Measurements from ENCODE around the gene CHRNA4. TPM values are rescaled to one million over a fixed set of nuclear protein-coding genes. Genes with fewer than 3 reads are reported as not detected.

The CHRNA4 gene
- total RNA-seq, 3 donors from 2014 or later (not counting 1 experiment from before 2014, with no cell fraction given), result not detected

- 90% methylated on average over 29 of the region's 29 CpGs for WGBS (ENCODE audit: insufficient coverage)
Observed at GRCh38 chr20:63348828-63349515, 12.2 kb downstream of the CHRNA4 start.

DNA sequence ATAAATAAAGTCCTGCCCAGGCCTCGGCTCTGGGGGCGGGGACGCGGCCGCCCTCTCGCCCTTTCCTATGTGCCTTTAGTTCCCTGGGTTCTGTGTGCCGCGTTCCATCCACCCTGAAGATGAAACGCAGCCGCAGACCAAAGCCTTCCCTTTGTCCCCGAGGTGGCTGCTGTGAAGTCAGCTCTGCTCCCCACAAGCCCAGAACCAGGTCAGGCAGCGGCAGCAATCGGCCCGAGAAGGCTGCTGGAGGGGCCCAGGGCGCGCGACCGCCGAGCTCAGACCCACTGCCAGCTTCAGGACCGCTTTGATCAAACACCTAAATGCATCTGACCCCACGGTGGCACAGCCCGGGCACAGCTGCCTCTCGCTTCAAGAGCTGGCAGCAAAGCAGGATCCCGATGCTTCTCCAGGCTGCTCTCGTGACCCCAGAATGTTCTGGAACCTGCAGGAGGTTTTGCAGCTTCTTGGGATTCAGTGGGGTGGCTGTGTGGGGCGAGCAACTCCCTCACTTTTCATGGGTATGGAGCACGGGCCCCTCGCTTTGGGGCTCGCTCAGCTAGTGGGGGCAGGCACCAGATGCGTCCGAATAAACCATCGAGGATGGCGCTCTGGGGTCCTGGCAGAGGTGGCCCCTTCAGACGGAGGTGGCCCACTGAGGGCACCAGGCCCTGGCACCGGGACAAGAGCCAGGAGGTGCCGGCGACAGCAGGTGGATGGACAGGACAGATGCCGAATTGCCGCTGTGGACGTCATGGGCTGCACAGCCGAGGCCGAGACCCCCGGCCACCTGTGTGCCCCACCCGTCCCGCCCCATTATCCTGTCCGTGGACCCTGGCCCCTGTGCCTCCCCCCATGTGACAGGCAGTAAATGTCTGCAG, 13.0 kb downstream of the CHRNA4 start:
- intact Hi-C loops (cut with micrococcal nuclease), result no loop called here
- peaks cover 0 to 2% of the 10 kb centered on the region in 2 donors for H3K27me3 Mint-ChIP-seq (ENCODE audit: low read depth in 2 of 2)

More at GRCh38 chr20:63348828-63349515, 12.2 kb downstream of the CHRNA4 start:
- Histone ChIP-seq H3K9me3 (ENCODE audit: control insufficient read depth, insufficient read depth, low read length) (no peaks in the 10 kb centered on the region), H3K27ac (ENCODE audit: low read length) (no peak overlapping the region), H3K4me1 (ENCODE audit: control insufficient read depth, insufficient read depth, low read length) (no peaks in the 10 kb centered on the region), H3K36me3 (ENCODE audit: control insufficient read depth, insufficient read depth, low read length) (no peaks in the 10 kb centered on the region), H3K4me3 (ENCODE audit: low read length) (no peak overlapping the region), H3K27me3 (ENCODE audit: control insufficient read depth, insufficient read depth, low read length) (no peaks in the 10 kb centered on the region)
- H3K27me3 Mint-ChIP-seq (ENCODE audit: low read depth in 2 of 2), result peaks cover 0 to 2% of the 10 kb centered on the region in 2 donors
- H3K4me1 Mint-ChIP-seq, result no peaks in the 10 kb centered on the region
- no peak overlapping the region for H3K4me3 Mint-ChIP-seq
- H3K27ac Mint-ChIP-seq, result no peak overlapping the region
- H3K9me3 Mint-ChIP-seq, result peaks cover 0 to 3% of the 10 kb centered on the region in 2 donors
- TF ChIP-seq, protein P1, sequence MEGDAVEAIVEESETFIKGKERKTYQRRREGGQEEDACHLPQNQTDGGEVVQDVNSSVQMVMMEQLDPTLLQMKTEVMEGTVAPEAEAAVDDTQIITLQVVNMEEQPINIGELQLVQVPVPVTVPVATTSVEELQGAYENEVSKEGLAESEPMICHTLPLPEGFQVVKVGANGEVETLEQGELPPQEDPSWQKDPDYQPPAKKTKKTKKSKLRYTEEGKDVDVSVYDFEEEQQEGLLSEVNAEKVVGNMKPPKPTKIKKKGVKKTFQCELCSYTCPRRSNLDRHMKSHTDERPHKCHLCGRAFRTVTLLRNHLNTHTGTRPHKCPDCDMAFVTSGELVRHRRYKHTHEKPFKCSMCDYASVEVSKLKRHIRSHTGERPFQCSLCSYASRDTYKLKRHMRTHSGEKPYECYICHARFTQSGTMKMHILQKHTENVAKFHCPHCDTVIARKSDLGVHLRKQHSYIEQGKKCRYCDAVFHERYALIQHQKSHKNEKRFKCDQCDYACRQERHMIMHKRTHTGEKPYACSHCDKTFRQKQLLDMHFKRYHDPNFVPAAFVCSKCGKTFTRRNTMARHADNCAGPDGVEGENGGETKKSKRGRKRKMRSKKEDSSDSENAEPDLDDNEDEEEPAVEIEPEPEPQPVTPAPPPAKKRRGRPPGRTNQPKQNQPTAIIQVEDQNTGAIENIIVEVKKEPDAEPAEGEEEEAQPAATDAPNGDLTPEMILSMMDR (IDR thresholded peaks at IDR 0.05), result no peak
- DNase-seq (no peak), ATAC-seq (no peak)
- H3K36me3 Mint-ChIP-seq, result no peaks in the 10 kb centered on the region
- intact Hi-C loops (cut with micrococcal nuclease), result no loop called here

DNA sequence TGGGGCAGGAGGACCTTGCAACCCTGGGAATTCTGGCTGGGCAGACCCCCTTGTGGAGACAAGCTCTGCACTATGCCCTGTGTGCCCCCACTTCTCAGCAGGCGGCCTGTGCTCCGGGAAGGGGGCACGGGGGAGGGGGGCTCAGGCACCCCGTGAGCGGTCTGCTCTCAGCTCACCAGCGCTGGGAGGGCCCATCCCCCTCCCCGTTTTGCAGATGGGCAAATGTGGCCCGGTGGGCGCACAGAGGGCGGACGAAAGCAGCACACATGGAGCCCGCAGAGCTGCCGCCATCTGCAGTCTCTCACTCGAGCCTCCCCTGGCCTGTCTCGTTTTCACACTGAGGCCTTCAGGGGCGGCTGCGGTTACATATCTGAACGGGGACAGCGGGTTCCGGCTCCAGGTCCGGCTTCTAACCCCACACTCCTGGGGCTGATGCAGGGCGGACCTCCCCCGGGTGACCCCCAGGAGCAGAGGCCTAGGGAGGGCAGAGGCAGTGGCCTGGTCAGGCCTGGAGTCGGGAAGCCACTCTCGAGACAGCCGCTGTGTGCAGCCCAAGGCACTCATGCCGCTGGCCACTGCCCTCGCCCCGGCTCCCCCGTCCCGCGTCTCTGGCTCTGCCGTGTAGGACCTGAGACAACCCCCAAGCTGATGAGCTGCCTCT, 13.9 kb downstream of the CHRNA4 start:
- Histone ChIP-seq H3K9me3 (ENCODE audit: control insufficient read depth, insufficient read depth, low read length) (no peaks in the 10 kb centered on the region), H3K4me1 (ENCODE audit: control insufficient read depth, insufficient read depth, low read length) (no peaks in the 10 kb centered on the region), H3K4me3 (ENCODE audit: low read length) (no peak overlapping the region), H3K27me3 (ENCODE audit: control insufficient read depth, insufficient read depth, low read length) (no peaks in the 10 kb centered on the region), H3K36me3 (ENCODE audit: control insufficient read depth, insufficient read depth, low read length) (no peaks in the 10 kb centered on the region), H3K27ac (ENCODE audit: low read length) (no peak overlapping the region)
- H3K4me3 Mint-ChIP-seq, result no peak overlapping the region
- ATAC-seq, result no peak
- TF ChIP-seq, protein P1 (IDR thresholded peaks at IDR 0.05), result no peak
- intact Hi-C loops (cut with micrococcal nuclease), result no loop called here
- WGBS (ENCODE audit: insufficient coverage), result 82% methylated on average over 33 of the region's 33 CpGs
- H3K36me3 Mint-ChIP-seq, result no peaks in the 10 kb centered on the region
- H3K9me3 Mint-ChIP-seq, result peaks cover 0 to 3% of the 10 kb centered on the region in 2 donors
- no peak for DNase-seq
- H3K4me1 Mint-ChIP-seq, result no peaks in the 10 kb centered on the region
- H3K27me3 Mint-ChIP-seq (ENCODE audit: low read depth in 2 of 2), result peaks cover 2% of the 10 kb centered on the region in 2 donors
- H3K27ac Mint-ChIP-seq, result no peak overlapping the region

More for the DNA sequence above, 13.0 kb downstream of the CHRNA4 start:
- Mint-ChIP-seq H3K4me3 (no peak overlapping the region), H3K4me1 (no peaks in the 10 kb centered on the region), H3K27ac (no peak overlapping the region), H3K36me3 (no peaks in the 10 kb centered on the region), H3K9me3 (peaks cover 0 to 3% of the 10 kb centered on the region in 2 donors)
- Histone ChIP-seq H3K4me1 (ENCODE audit: control insufficient read depth, insufficient read depth, low read length) (no peaks in the 10 kb centered on the region), H3K4me3 (ENCODE audit: low read length) (no peak overlapping the region), H3K36me3 (ENCODE audit: control insufficient read depth, insufficient read depth, low read length) (no peaks in the 10 kb centered on the region), H3K27me3 (ENCODE audit: control insufficient read depth, insufficient read depth, low read length) (no peaks in the 10 kb centered on the region), H3K9me3 (ENCODE audit: control insufficient read depth, insufficient read depth, low read length) (no peaks in the 10 kb centered on the region), H3K27ac (ENCODE audit: low read length) (no peak overlapping the region)
- DNase-seq (no peak), ATAC-seq (no peak)
- TF ChIP-seq, protein P1 (IDR thresholded peaks at IDR 0.05), result no peak
- 85% methylated on average over 46 of the region's 46 CpGs for WGBS (ENCODE audit: insufficient coverage)

Measured in natural killer cell (primary cell).